ENCODE data around the gene CNN1. TPM values are rescaled to one million over a fixed set of nuclear protein-coding genes. Genes with fewer than 3 reads are reported as not detected.

CNN1 gene
- polyA plus RNA-seq, 1 of the 3 experiments (the other 2 are of a cell fraction): 4.6 TPM

DNA sequence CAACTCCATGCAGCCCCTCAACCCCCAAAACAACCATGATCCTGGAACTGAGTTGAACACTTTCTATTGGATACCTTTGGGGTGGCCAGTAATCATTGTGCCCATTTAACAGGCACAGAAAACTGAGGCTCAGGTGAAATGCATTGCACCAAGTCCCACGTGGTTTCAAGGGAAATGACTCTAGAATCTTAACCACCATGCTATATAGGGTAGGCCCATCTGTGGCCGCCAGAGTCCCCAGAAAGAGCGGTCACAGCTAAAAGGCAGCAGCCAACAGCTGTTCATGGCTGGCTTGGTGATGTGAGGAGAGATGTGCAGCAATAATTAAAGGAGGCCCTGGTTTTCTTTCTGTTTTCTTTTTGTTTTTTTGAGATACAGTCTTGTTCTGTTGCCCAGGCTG, 2.6 kb downstream of the CNN1 start:
- Histone ChIP-seq H3K4me1 (ENCODE audit: control insufficient read depth in 1 of 2, insufficient read depth in 2 of 2, low read depth in 1 of 2, low read length in 1 of 2) (peaks cover 0 to 9% of the 10 kb centered on the region in 2 experiments; a peak in 1 of 4 replicates), H3K27ac (ENCODE audit: low read depth in 2 of 2, low read length in 1 of 2) (no peak overlapping the region), H2AFZ (ENCODE audit: low read depth) (no peak overlapping the region), H3K79me2 (ENCODE audit: insufficient read depth) (no peaks in the 10 kb centered on the region), H3K9me3 (no peaks in the 10 kb centered on the region), H3K36me3 (replicated peaks in 1 of 2; ENCODE audit: control insufficient read depth in 1 of 2, insufficient read depth in 2 of 2, low read length in 1 of 2) (no peaks in the 10 kb centered on the region), H3K9ac (no peak overlapping the region), H3F3A (replicated peaks; ENCODE audit: insufficient read depth) (no peaks in the 10 kb centered on the region), H3K4me2 (no peak overlapping the region), H3K27me3 (ENCODE audit: insufficient read depth) (no peaks in the 10 kb centered on the region), H4K20me1 (ENCODE audit: insufficient read depth) (no peaks in the 10 kb centered on the region), H3K4me3 (ENCODE audit: low read depth in 2 of 2, low read length in 1 of 2) (no peak overlapping the region), H3K9me2 (no peaks in the 10 kb centered on the region)
- POLR2A ChIA-PET: no interaction called here
- WGBS (ENCODE audit: low lambda C conversion rate): 81% methylated on average over 3 of the region's 3 CpGs
- CTCF ChIA-PET: interaction anchor here (1.6 to 2.5 kb wide), 2 partner anchors 19 to 45 kb away, joined by 3 to 6 read pairs; no protein-coding TSS in a partner anchor
- no peak for DNase-seq
- TF ChIP-seq RXRA (IDR thresholded peaks at IDR 0.05; ENCODE audit: borderline replicate concordance, low read depth): no peak
- no peak for TF ChIP-seq USF1 (IDR thresholded peaks at IDR 0.05; ENCODE audit: borderline replicate concordance, low read depth)
- no peak for TF ChIP-seq MEF2A (IDR thresholded peaks at IDR 0.05; ENCODE audit: borderline replicate concordance, low read depth)
- no peak for TF ChIP-seq GABPA (IDR thresholded peaks at IDR 0.05; ENCODE audit: low read depth)
- TF ChIP-seq, protein P1, sequence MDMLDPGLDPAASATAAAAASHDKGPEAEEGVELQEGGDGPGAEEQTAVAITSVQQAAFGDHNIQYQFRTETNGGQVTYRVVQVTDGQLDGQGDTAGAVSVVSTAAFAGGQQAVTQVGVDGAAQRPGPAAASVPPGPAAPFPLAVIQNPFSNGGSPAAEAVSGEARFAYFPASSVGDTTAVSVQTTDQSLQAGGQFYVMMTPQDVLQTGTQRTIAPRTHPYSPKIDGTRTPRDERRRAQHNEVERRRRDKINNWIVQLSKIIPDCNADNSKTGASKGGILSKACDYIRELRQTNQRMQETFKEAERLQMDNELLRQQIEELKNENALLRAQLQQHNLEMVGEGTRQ (IDR thresholded peaks at IDR 0.05; ENCODE audit: borderline replicate concordance, low read depth, low read length): no peak
- no peak for TF ChIP-seq CHD2 (IDR thresholded peaks at IDR 0.05; ENCODE audit: low read length, partially characterized antibody)
- TF ChIP-seq FOSL2 (IDR thresholded peaks at IDR 0.05; ENCODE audit: borderline replicate concordance, low read depth): no peak
- no peak for TF ChIP-seq GATA2 (CRISPR knock-in tag; IDR thresholded peaks at IDR 0.05)
- TF ChIP-seq RAD21 (IDR thresholded peaks at IDR 0.05; ENCODE audit: low read length): no peak
- no peak for TF ChIP-seq RFX5 (IDR thresholded peaks at IDR 0.05; ENCODE audit: low read length)
- TF ChIP-seq YY1 (IDR thresholded peaks at IDR 0.05; ENCODE audit: low read depth): no peak
- TF ChIP-seq, protein P2, sequence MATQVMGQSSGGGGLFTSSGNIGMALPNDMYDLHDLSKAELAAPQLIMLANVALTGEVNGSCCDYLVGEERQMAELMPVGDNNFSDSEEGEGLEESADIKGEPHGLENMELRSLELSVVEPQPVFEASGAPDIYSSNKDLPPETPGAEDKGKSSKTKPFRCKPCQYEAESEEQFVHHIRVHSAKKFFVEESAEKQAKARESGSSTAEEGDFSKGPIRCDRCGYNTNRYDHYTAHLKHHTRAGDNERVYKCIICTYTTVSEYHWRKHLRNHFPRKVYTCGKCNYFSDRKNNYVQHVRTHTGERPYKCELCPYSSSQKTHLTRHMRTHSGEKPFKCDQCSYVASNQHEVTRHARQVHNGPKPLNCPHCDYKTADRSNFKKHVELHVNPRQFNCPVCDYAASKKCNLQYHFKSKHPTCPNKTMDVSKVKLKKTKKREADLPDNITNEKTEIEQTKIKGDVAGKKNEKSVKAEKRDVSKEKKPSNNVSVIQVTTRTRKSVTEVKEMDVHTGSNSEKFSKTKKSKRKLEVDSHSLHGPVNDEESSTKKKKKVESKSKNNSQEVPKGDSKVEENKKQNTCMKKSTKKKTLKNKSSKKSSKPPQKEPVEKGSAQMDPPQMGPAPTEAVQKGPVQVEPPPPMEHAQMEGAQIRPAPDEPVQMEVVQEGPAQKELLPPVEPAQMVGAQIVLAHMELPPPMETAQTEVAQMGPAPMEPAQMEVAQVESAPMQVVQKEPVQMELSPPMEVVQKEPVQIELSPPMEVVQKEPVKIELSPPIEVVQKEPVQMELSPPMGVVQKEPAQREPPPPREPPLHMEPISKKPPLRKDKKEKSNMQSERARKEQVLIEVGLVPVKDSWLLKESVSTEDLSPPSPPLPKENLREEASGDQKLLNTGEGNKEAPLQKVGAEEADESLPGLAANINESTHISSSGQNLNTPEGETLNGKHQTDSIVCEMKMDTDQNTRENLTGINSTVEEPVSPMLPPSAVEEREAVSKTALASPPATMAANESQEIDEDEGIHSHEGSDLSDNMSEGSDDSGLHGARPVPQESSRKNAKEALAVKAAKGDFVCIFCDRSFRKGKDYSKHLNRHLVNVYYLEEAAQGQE (IDR thresholded peaks at IDR 0.05; ENCODE audit: low read depth, low read length): no peak
- no peak for TF ChIP-seq EZH2phosphoT487 (IDR thresholded peaks at IDR 0.05; ENCODE audit: borderline replicate concordance, low read depth)
- no peak for TF ChIP-seq MXI1 (IDR thresholded peaks at IDR 0.05; ENCODE audit: low read depth, low read length)
- TF ChIP-seq CTCF (IDR thresholded peaks at IDR 0.05): no peak
